RWPE2 (cell line): ENCODE results near the gene ETV5.

Source experiments
- ATAC-seq: fragments of 200-7000 bp; cut with Tn5 transposase; 3 replicates; pipeline ENCODE4 v1.9.1; 2021; ENCODE audit warnings: low read depth
- DNase-seq: peaks from one replicate; pipeline ENCODE4 v3.0.0-alpha.2; 2020; ENCODE audit warnings: low spot score
- H3K27ac ChIP-seq: fragments of 450-650 bp; 2 replicates; pipeline ENCODE4 v1.5.1; 2017; ENCODE audit warnings: mild to moderate bottlenecking; ENCODE audit not compliant: poor library complexity, severe bottlenecking
- H3K27me3 ChIP-seq: fragments of 250-450 bp; sonication (Bioruptor Pico); 2 replicates; pipeline ENCODE4 v1.5.1; 2021; ENCODE audit warnings: mild to moderate bottlenecking, moderate library complexity; ENCODE audit not compliant: insufficient read depth, poor library complexity, severe bottlenecking
- H3K36me3 ChIP-seq: fragments of 250-450 bp; sonication (Bioruptor Pico); 2 replicates; pipeline ENCODE4 v1.5.1; 2020; ENCODE audit warnings: low read depth, mild to moderate bottlenecking, moderate library complexity
- H3K4me1 ChIP-seq: fragments of 250-450 bp; sonication (Bioruptor Pico); 2 replicates; pipeline ENCODE4 v1.5.1; 2021; ENCODE audit warnings: mild to moderate bottlenecking, moderate library complexity; ENCODE audit not compliant: insufficient read depth, poor library complexity, severe bottlenecking
- H3K4me3 ChIP-seq: fragments of 250-450 bp; sonication (Bioruptor Pico); 2 replicates; pipeline ENCODE4 v1.5.1; 2021; ENCODE audit warnings: mild to moderate bottlenecking, moderate library complexity; ENCODE audit not compliant: severe bottlenecking
- H3K9me3 ChIP-seq: fragments of 250-450 bp; sonication (Bioruptor Pico); 2 replicates; pipeline ENCODE4 v1.5.1; 2021; ENCODE audit warnings: mild to moderate bottlenecking, moderate library complexity; ENCODE audit not compliant: severe bottlenecking
- CTCF ChIP-seq: fragments of 450-650 bp; IDR thresholded peaks from one replicate; pipeline ENCODE4 v1.5.1; 2017; ENCODE audit warnings: mild to moderate bottlenecking, moderate library complexity; ENCODE audit not compliant: poor library complexity, severe bottlenecking

ETV5 gene

GRCh38 chr3:186081678-186082077, 27.2 kb downstream of the ETV5 start:
- Histone ChIP-seq H3K27me3 (no peaks in the 10 kb centered on the region), H3K36me3 (peaks cover 49% of the 10 kb centered on the region), H3K4me3 (no peak overlapping the region), H3K4me1 (no peaks in the 10 kb centered on the region), H3K9me3 (no peaks in the 10 kb centered on the region), H3K27ac (no peak overlapping the region)
- DNase-seq = no peak
- ATAC-seq = no peak
- no peak for TF ChIP-seq CTCF

- H3K9me3 ChIP-seq = no peaks in the 10 kb centered on the region
- H3K4me1 ChIP-seq = peaks cover 3% of the 10 kb centered on the region
- TF ChIP-seq CTCF = no peak
- no peak overlapping the region for H3K27ac ChIP-seq
- no peak for ATAC-seq
- no peaks in the 10 kb centered on the region for H3K27me3 ChIP-seq
- H3K36me3 ChIP-seq = peaks cover 56% of the 10 kb centered on the region
- H3K4me3 ChIP-seq = no peak overlapping the region
- DNase-seq = no peak
These were observed 27.9 kb downstream of the ETV5 start for GRCh38 chr3:186080849-186081438.

- Histone ChIP-seq H3K4me1 (peaks cover 6% of the 10 kb centered on the region), H3K36me3 (peaks cover 66% of the 10 kb centered on the region), H3K9me3 (no peaks in the 10 kb centered on the region), H3K27me3 (no peaks in the 10 kb centered on the region), H3K27ac (no peak overlapping the region), H3K4me3 (no peak overlapping the region)
- DNase-seq (no peak), ATAC-seq (no peak)
- TF ChIP-seq CTCF = no peak
These were observed 29.0 kb downstream of the ETV5 start for GRCh38 chr3:186079925-186080324.

GRCh38 chr3:186077466-186077865, 31.4 kb downstream of the ETV5 start:
- DNase-seq (no peak), ATAC-seq (no peak)
- no peaks in the 10 kb centered on the region for H3K9me3 ChIP-seq
- no peak overlapping the region for H3K4me3 ChIP-seq
- no peak overlapping the region for H3K27ac ChIP-seq
- H3K36me3 ChIP-seq = peaks cover 55% of the 10 kb centered on the region
- H3K27me3 ChIP-seq = no peaks in the 10 kb centered on the region
- no peak for TF ChIP-seq CTCF
- peaks cover 6% of the 10 kb centered on the region for H3K4me1 ChIP-seq

GRCh38 chr3:186075931-186076567, 32.8 kb downstream of the ETV5 start:
- no peak for TF ChIP-seq CTCF
- Histone ChIP-seq H3K9me3 (no peaks in the 10 kb centered on the region), H3K4me1 (peaks cover 6% of the 10 kb centered on the region), H3K36me3 (peaks cover 49% of the 10 kb centered on the region), H3K27ac (peak overlapping the region; percentile 9), H3K27me3 (no peaks in the 10 kb centered on the region), H3K4me3 (no peak overlapping the region)
- DNase-seq = no peak
- ATAC-seq = no peak
